Measurements from ENCODE around the gene CHST8.
"Not testable (repeated sequence)": the region's sequence is repeated elsewhere in the genome, so short reads cannot be mapped to it uniquely, and the experiment has no call there.

DNA sequence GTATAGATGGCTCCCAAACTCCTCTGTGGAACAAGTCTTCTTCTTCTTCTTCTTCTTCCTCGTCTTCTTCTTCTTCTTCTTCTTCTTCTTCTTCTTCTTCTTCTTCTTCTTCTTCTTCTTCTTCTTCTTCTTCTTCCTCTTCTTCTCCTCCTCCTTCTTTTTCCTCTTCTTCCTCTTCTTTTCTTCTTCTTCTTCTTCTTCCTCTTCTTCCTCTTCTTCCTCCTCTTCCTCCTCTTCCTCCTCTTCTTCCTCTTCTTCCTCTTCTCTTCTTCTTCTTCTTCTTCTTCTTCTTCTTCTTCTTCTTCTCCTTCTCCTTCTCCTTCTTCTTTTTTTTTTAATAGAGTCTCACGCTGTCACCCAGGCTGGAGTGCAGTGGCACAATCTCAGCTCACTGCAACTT is 3.4 kb upstream of the CHST8 start:
- TF ChIP-seq, protein P1, sequence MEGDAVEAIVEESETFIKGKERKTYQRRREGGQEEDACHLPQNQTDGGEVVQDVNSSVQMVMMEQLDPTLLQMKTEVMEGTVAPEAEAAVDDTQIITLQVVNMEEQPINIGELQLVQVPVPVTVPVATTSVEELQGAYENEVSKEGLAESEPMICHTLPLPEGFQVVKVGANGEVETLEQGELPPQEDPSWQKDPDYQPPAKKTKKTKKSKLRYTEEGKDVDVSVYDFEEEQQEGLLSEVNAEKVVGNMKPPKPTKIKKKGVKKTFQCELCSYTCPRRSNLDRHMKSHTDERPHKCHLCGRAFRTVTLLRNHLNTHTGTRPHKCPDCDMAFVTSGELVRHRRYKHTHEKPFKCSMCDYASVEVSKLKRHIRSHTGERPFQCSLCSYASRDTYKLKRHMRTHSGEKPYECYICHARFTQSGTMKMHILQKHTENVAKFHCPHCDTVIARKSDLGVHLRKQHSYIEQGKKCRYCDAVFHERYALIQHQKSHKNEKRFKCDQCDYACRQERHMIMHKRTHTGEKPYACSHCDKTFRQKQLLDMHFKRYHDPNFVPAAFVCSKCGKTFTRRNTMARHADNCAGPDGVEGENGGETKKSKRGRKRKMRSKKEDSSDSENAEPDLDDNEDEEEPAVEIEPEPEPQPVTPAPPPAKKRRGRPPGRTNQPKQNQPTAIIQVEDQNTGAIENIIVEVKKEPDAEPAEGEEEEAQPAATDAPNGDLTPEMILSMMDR (IDR thresholded peaks at IDR 0.05), result not testable (repeated sequence)
- not testable (repeated sequence) for TF ChIP-seq POLR2A, EP300 (IDR thresholded peaks at IDR 0.05)
